ENCODE results near the gene OR1K1.

The OR1K1 gene

GRCh38 chr9:122800066-122801060, at the start of gene OR1K1:
OR1K1 (plus strand) TSS chr9:122800123; CDS start chr9:122800123, 0 bp downstream.
- Mint-ChIP-seq H3K27me3 (ENCODE audit: low read depth) (peaks cover 9% of the 10 kb centered on the region), H3K4me3 (no peak within 1 kb of the TSS), H3K4me1 (no peaks in the 10 kb centered on the region), H3K9me3 (no peaks in the 10 kb centered on the region), H3K27ac (no peak within 1 kb of the TSS), H3K36me3 (ENCODE audit: low read depth) (no peaks in the 10 kb centered on the region)
- no peak for TF ChIP-seq CTCF (IDR thresholded peaks at IDR 0.05; ENCODE audit: unreplicated experiment in 3 of 3)

GRCh38 chr9:122754825-122755224, 45.1 kb upstream of the OR1K1 start:
- Mint-ChIP-seq H3K36me3 (ENCODE audit: low read depth) (no peaks in the 10 kb centered on the region), H3K9me3 (peaks cover 26% of the 10 kb centered on the region), H3K27ac (no peak overlapping the region), H3K4me3 (no peak overlapping the region), H3K4me1 (no peaks in the 10 kb centered on the region), H3K27me3 (ENCODE audit: low read depth) (no peaks in the 10 kb centered on the region)
- no peak for TF ChIP-seq CTCF (IDR thresholded peaks at IDR 0.05; ENCODE audit: unreplicated experiment in 3 of 3)

- Mint-ChIP-seq H3K4me1 (no peaks in the 10 kb centered on the region), H3K27ac (no peak overlapping the region), H3K4me3 (no peak overlapping the region), H3K36me3 (ENCODE audit: low read depth) (no peaks in the 10 kb centered on the region), H3K27me3 (ENCODE audit: low read depth) (peaks cover 5% of the 10 kb centered on the region), H3K9me3 (peaks cover 29% of the 10 kb centered on the region)
- no peak for TF ChIP-seq CTCF (IDR thresholded peaks at IDR 0.05; ENCODE audit: unreplicated experiment in 3 of 3)
Observed at GRCh38 chr9:122767817-122768216, 32.1 kb upstream of the OR1K1 start.

- Mint-ChIP-seq H3K4me1 (no peaks in the 10 kb centered on the region), H3K27ac (no peak overlapping the region), H3K27me3 (ENCODE audit: low read depth) (peaks cover 9% of the 10 kb centered on the region), H3K9me3 (peaks cover 14% of the 10 kb centered on the region), H3K4me3 (no peak overlapping the region), H3K36me3 (ENCODE audit: low read depth) (no peaks in the 10 kb centered on the region)
- TF ChIP-seq CTCF (IDR thresholded peaks at IDR 0.05; ENCODE audit: unreplicated experiment in 3 of 3) = no peak
Observed at GRCh38 chr9:122777052-122777451, 22.9 kb upstream of the OR1K1 start.

- no peak overlapping the region for H3K4me3 Mint-ChIP-seq
- H3K4me1 Mint-ChIP-seq = no peaks in the 10 kb centered on the region
- peaks cover 9% of the 10 kb centered on the region for H3K27me3 Mint-ChIP-seq (ENCODE audit: low read depth)
- peaks cover 8% of the 10 kb centered on the region for H3K9me3 Mint-ChIP-seq
- H3K27ac Mint-ChIP-seq = no peak overlapping the region
- no peak for TF ChIP-seq CTCF (IDR thresholded peaks at IDR 0.05; ENCODE audit: unreplicated experiment in 3 of 3)
- no peaks in the 10 kb centered on the region for H3K36me3 Mint-ChIP-seq (ENCODE audit: low read depth)
Observed at GRCh38 chr9:122777935-122778627, 21.8 kb upstream of the OR1K1 start.
